Activated B cell treated with CpG ODN at 0.5 μM for 24 hours (primary cell): ENCODE data around the gene MYO10. TPM values are rescaled to one million over a fixed set of nuclear protein-coding genes. Genes with fewer than 3 reads are reported as not detected.

Experiments used
- ATAC-seq: fragments of 200-7000 bp; cut with Tn5 transposase; one replicate; pipeline ENCODE4 v1.10.0; 2021; ENCODE audit warnings: low read depth, mild to moderate bottlenecking, moderate library complexity
- CTCF ChIA-PET: fragments of 350-600 bp; sonication (Branson Sonifier 250); formaldehyde crosslinking; loops from one replicate; lab custom pipeline; 2021; ENCODE audit warnings: antibody characterized with exemption; lab: Charles Lee
- POLR2A ChIA-PET: fragments of 350-600 bp; sonication (Branson Sonifier 250); formaldehyde crosslinking; loops from one replicate; lab custom pipeline; 2021; ENCODE audit warnings: antibody characterized with exemption; lab: Charles Lee
- DNase-seq: peaks from one replicate; pipeline ENCODE4 v3.0.0; 2022
- H3K27ac Mint-ChIP-seq: one replicate; pipeline ENCODE4 v1.8.0; 2020; ENCODE audit warnings: mixed read lengths
- H3K27me3 Mint-ChIP-seq: one replicate; pipeline ENCODE4 v1.8.0; 2021; ENCODE audit warnings: mixed read lengths
- H3K36me3 Mint-ChIP-seq: one replicate; pipeline ENCODE4 v1.8.0; 2021; ENCODE audit warnings: low read depth, mixed read lengths
- H3K4me1 Mint-ChIP-seq: one replicate; pipeline ENCODE4 v1.8.0; 2021; ENCODE audit warnings: mixed read lengths
- H3K4me3 Mint-ChIP-seq: one replicate; pipeline ENCODE4 v1.8.0; 2020; ENCODE audit warnings: mild to moderate bottlenecking, mixed read lengths
- H3K9me3 Mint-ChIP-seq: one replicate; pipeline ENCODE4 v1.8.0; 2020; ENCODE audit warnings: mixed read lengths
- intact Hi-C: fragments of 100-400 bp; cut with micrococcal nuclease; formaldehyde crosslinking; loops from one replicate; pipeline ENCODE4 v1.15.1; 2024
- total RNA-seq: library from RNA; stranded (reverse); gene quantifications from 2 replicates; pipeline ENCODE4 v1.2.3, GENCODE V29; 2022
- TF ChIP-seq, protein P1 (sequence below): fragments of 200-600 bp; IDR thresholded peaks from one replicate; pipeline ENCODE4 v1.8.0; 2022; ENCODE audit warnings: antibody characterized with exemption, mild to moderate bottlenecking

The MYO10 gene
- total RNA-seq, 1 donor from 2014 or later = 0.13 TPM

- peaks cover 2% of the 10 kb centered on the region for H3K27me3 Mint-ChIP-seq
- ChIA-PET CTCF (interaction anchor here (0.7 to 2.2 kb wide), 6 partner anchors 279 to 1525 kb away, joined by 3 to 32 read pairs (median 3); no protein-coding TSS in a partner anchor), POLR2A (no interaction called here)
- no peaks in the 10 kb centered on the region for H3K9me3 Mint-ChIP-seq
- no peak overlapping the region for H3K27ac Mint-ChIP-seq
- intact Hi-C loops = loop anchor here (1.0 to 2.0 kb wide), 6 partner anchors 303 to 1522 kb away; no protein-coding TSS in a partner anchor
- no peak for ATAC-seq
- no peak for DNase-seq
- peaks cover 2% of the 10 kb centered on the region for H3K4me1 Mint-ChIP-seq
- no peak overlapping the region for H3K4me3 Mint-ChIP-seq
- TF ChIP-seq, protein P1, sequence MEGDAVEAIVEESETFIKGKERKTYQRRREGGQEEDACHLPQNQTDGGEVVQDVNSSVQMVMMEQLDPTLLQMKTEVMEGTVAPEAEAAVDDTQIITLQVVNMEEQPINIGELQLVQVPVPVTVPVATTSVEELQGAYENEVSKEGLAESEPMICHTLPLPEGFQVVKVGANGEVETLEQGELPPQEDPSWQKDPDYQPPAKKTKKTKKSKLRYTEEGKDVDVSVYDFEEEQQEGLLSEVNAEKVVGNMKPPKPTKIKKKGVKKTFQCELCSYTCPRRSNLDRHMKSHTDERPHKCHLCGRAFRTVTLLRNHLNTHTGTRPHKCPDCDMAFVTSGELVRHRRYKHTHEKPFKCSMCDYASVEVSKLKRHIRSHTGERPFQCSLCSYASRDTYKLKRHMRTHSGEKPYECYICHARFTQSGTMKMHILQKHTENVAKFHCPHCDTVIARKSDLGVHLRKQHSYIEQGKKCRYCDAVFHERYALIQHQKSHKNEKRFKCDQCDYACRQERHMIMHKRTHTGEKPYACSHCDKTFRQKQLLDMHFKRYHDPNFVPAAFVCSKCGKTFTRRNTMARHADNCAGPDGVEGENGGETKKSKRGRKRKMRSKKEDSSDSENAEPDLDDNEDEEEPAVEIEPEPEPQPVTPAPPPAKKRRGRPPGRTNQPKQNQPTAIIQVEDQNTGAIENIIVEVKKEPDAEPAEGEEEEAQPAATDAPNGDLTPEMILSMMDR = no peak
- H3K36me3 Mint-ChIP-seq = no peaks in the 10 kb centered on the region
These were observed 144.0 kb downstream of the MYO10 start for GRCh38 chr5:16791904-16792597.

DNA sequence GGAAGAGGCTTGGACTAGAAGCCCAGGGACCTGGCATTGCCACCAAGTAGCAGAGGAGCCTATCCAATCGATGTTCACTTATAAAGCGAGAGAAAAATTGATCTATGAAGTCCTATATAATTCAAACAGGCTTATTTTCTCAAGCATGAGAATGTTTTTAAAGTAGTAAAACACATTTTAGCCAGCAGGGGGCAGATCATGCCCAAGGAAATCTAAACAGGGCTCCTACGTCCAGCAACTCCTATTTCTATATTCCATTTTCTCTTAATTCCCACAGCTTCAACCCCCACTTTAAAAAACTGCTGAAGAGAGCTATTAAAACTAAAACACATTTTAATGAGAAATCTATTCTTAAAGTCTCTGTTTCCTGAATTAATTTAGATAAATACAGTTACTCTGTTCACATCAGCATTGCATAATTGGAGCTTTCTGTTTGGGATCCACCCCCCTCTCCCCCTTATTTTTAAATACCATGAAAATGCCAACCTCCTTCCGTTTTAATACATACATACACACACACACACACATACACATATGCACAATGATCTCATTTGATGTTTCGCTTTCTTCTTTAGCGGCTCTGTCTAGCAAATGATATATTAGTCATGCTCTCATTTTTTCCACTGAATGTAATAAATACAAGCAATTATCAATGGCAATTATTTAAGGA lies 144.9 kb downstream of the MYO10 start:
- Mint-ChIP-seq H3K27me3 (peaks cover 2% of the 10 kb centered on the region), H3K27ac (no peak overlapping the region), H3K9me3 (no peaks in the 10 kb centered on the region), H3K4me1 (peaks cover 2% of the 10 kb centered on the region), H3K36me3 (no peaks in the 10 kb centered on the region), H3K4me3 (no peak overlapping the region)
- DNase-seq (no peak), ATAC-seq (no peak)
- TF ChIP-seq, protein P1 = no peak
- POLR2A ChIA-PET = no interaction called here
- CTCF ChIA-PET = interaction anchor here (0.7 to 2.2 kb wide), 7 partner anchors 16 to 1524 kb away, joined by 3 to 32 read pairs (median 5); no protein-coding TSS in a partner anchor
- intact Hi-C loops = loop anchor here (1.0 to 2.0 kb wide), 6 partner anchors 302 to 1523 kb away; no protein-coding TSS in a partner anchor

DNA sequence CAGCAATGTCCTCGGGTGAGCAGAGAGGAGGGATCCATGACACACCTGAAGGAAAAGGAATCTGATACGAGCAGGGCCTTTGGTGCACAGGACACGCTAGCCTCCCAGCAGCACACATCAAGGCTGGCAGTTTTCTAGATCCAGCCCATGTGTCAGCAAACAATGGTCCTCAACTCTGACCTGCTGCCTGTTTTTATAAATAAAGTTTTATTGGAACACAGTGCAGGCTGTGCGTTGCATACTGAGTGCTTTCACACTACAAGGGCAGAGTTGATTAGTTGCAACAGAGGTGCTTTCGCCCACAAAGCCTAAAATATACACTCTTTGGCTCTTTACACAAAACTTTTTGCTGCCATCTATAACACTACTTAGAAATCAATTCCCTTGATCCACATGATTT lies 147.1 kb downstream of the MYO10 start:
- no peak overlapping the region for H3K4me3 Mint-ChIP-seq
- intact Hi-C loops = no loop called here
- TF ChIP-seq, protein P1 = no peak
- H3K27ac Mint-ChIP-seq = no peak overlapping the region
- DNase-seq (no peak), ATAC-seq (no peak)
- ChIA-PET POLR2A (no interaction called here), CTCF (interaction anchor here (1.5 kb wide), 1 partner anchor 401 kb away, joined by 5 read pairs; no protein-coding TSS in a partner anchor)
- no peaks in the 10 kb centered on the region for H3K36me3 Mint-ChIP-seq
- peaks cover 5% of the 10 kb centered on the region for H3K27me3 Mint-ChIP-seq
- peaks cover 9% of the 10 kb centered on the region for H3K4me1 Mint-ChIP-seq
- no peaks in the 10 kb centered on the region for H3K9me3 Mint-ChIP-seq

- TF ChIP-seq, protein P1 = no peak
- Mint-ChIP-seq H3K36me3 (no peaks in the 10 kb centered on the region), H3K4me1 (peaks cover 9% of the 10 kb centered on the region), H3K9me3 (no peaks in the 10 kb centered on the region), H3K4me3 (no peak overlapping the region), H3K27ac (no peak overlapping the region), H3K27me3 (peaks cover 8% of the 10 kb centered on the region)
- intact Hi-C loops = no loop called here
- ATAC-seq = no peak
- no peak for DNase-seq
- POLR2A ChIA-PET = interaction anchor here (0.7 kb wide), 1 partner anchor 1512 kb away, joined by 7 read pairs; no protein-coding TSS in a partner anchor
- CTCF ChIA-PET = interaction anchor here (0.8 kb wide), 1 partner anchor 16 kb away, joined by 3 read pairs; no protein-coding TSS in a partner anchor
These were observed 148.8 kb downstream of the MYO10 start for GRCh38 chr5:16787278-16787677.
